Colonic mucosa (tissue), 4 donors: Measurements from ENCODE around the gene PPP2R2D. TPM values are rescaled to one million over a fixed set of nuclear protein-coding genes. Genes with fewer than 3 reads are reported as not detected.

ENCODE experiments used
- DNase-seq: peaks from one replicate; pipeline ENCODE4 v3.0.0-alpha.2; 2020
- H3K27ac ChIP-seq: fragments of 200-600 bp; one replicate; pipeline ENCODE4 v1.8.0; 2021
- H3K27me3 ChIP-seq: fragments of 200-600 bp; one replicate; pipeline ENCODE4 v1.8.0; 2021
- H3K36me3 ChIP-seq: fragments of 200-600 bp; one replicate; pipeline ENCODE4 v1.8.0; 2021
- H3K4me1 ChIP-seq: fragments of 200-600 bp; one replicate; pipeline ENCODE4 v1.8.0; 2021; ENCODE audit warnings: mild to moderate bottlenecking
- H3K4me3 ChIP-seq: fragments of 200-600 bp; one replicate; pipeline ENCODE4 v1.8.0; 2021
- H3K9ac ChIP-seq, 2 donors: one replicate each; pipeline ENCODE4 v1.7.0; 2013; ENCODE audit warnings: control low read depth in 2 of 2, low read depth in 2 of 2, low read length in 2 of 2
- H3K9me3 ChIP-seq: fragments of 200-600 bp; one replicate; pipeline ENCODE4 v1.8.0; 2021
- CTCF ChIP-seq: fragments of 200-600 bp; IDR thresholded peaks from one replicate; pipeline ENCODE4 v1.8.0; 2022; ENCODE audit warnings: antibody characterized with exemption, mild to moderate bottlenecking
- intact Hi-C: fragments of 100-400 bp; cut with DNase I; formaldehyde crosslinking; loops from one replicate; pipeline ENCODE4 v1.14.1; 2022
- total RNA-seq, 2 donors: library from RNA; stranded (reverse); fragmentation: NEBNext Ultra II Directional in 1 of 2; extraction: Animal tissue kit (Norgen Biotek cat#: 25700) in 1 of 2; gene quantifications; one replicate each; pipeline ENCODE4 v1.2.1, GENCODE V29; 2021
- donor health status: healthy.
- donor health status: DM: no; HTN: no; CAD: no.
- donor health status: DM: no; HTN: no; CAD: no.

The PPP2R2D gene
- total RNA-seq, 2 donors from 2014 or later = 28.1 to 30.6 TPM

DNA sequence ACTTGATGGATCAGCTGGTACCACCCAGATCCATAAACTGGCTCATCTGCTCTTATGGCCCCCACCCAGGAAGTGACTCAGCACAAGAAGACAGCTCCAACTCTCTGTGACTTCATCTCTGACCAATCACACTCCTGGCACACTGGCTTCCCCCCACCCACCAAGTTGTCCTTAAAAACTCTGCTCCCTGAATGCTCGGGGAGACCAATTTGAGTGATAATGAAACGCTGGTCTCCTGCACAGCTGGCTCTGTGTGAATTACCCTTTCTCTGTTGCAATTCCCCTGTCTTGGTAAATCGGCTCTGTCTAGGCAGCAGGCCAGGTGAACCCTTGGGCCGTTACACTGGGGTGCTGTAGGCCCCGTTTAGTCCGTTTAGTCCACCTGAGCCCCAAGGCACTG is 104.3 kb downstream of the PPP2R2D start:
- no peaks in the 10 kb centered on the region for H3K9me3 ChIP-seq
- no peak for TF ChIP-seq CTCF
- no peaks in the 10 kb centered on the region for H3K27me3 ChIP-seq
- H3K9ac ChIP-seq = no peak overlapping the region
- H3K4me3 ChIP-seq = no peak overlapping the region
- no peak overlapping the region for H3K27ac ChIP-seq
- H3K4me1 ChIP-seq = no peaks in the 10 kb centered on the region
- no peaks in the 10 kb centered on the region for H3K36me3 ChIP-seq
- intact Hi-C loops = no loop called here
- no peak for DNase-seq

GRCh38 chr10:132006966-132007365 is 106.2 kb downstream of the PPP2R2D start:
- TF ChIP-seq CTCF = no peak

GRCh38 chr10:132007681-132008080 is 106.9 kb downstream of the PPP2R2D start:
- Histone ChIP-seq H3K9me3 (no peaks in the 10 kb centered on the region), H3K4me3 (no peak overlapping the region), H3K27me3 (no peaks in the 10 kb centered on the region), H3K36me3 (no peaks in the 10 kb centered on the region), H3K9ac (no peak overlapping the region), H3K27ac (no peak overlapping the region), H3K4me1 (no peaks in the 10 kb centered on the region)
- DNase-seq = no peak
- TF ChIP-seq CTCF = no peak
- intact Hi-C loops = no loop called here

More at GRCh38 chr10:132006966-132007365, 106.2 kb downstream of the PPP2R2D start:
- no peak overlapping the region for H3K9ac ChIP-seq
- DNase-seq = no peak
- no peaks in the 10 kb centered on the region for H3K4me1 ChIP-seq
- H3K27me3 ChIP-seq = no peaks in the 10 kb centered on the region
- H3K27ac ChIP-seq = no peak overlapping the region
- intact Hi-C loops = no loop called here
- no peaks in the 10 kb centered on the region for H3K36me3 ChIP-seq
- H3K4me3 ChIP-seq = no peak overlapping the region
- H3K9me3 ChIP-seq = no peaks in the 10 kb centered on the region

Other genes starting within 250 kb of the PPP2R2D start
- 10 to 100 TPM in 1 of 2 donors, 1 to 10 TPM in 1; 6.9 to 51.7 TPM for gene BNIP3, start 80.9 kb downstream of the PPP2R2D start, total RNA-seq
- gene JAKMIP3, start 164.9 kb downstream of the PPP2R2D start, total RNA-seq = under 1 TPM; 0.10 to 0.27 TPM